GM12875 (cell line): ENCODE results near the gene SPRED2.

ENCODE experiments used
- H3K4me3 ChIP-seq: one replicate; pipeline ENCODE4 v1.5.1; 2011; ENCODE audit warnings: low read depth, low read length, control low read depth
- TF ChIP-seq, protein P1 (sequence below): IDR thresholded peaks from 2 replicates; pipeline ENCODE4 v1.5.1; 2011; ENCODE audit warnings: low read depth, mild to moderate bottlenecking, control low read depth, inconsistent platforms, low read length, moderate library complexity, borderline replicate concordance; ENCODE audit not compliant: insufficient read depth

The SPRED2 gene

DNA sequence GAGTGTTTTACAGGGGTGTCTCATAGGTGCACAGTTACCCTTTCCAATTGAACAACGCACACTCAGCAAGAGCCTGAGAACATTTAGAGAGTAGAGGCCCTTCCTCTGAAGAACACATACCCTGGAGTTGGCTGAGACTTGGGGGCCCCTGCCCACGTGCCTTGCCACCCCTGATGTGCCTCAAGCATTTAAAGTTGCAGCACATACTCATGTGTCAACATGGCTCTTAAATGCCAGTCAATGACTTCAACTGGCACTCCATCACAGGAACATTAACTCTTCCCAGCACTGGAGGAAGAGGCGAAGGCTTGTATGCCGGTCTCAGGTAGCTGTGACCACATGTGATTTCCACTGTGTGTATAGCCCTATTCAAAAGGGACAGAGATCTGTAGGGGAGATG lies 57.4 kb downstream of the SPRED2 start:
- H3K4me3 ChIP-seq = no peak overlapping the region
- TF ChIP-seq, protein P1, sequence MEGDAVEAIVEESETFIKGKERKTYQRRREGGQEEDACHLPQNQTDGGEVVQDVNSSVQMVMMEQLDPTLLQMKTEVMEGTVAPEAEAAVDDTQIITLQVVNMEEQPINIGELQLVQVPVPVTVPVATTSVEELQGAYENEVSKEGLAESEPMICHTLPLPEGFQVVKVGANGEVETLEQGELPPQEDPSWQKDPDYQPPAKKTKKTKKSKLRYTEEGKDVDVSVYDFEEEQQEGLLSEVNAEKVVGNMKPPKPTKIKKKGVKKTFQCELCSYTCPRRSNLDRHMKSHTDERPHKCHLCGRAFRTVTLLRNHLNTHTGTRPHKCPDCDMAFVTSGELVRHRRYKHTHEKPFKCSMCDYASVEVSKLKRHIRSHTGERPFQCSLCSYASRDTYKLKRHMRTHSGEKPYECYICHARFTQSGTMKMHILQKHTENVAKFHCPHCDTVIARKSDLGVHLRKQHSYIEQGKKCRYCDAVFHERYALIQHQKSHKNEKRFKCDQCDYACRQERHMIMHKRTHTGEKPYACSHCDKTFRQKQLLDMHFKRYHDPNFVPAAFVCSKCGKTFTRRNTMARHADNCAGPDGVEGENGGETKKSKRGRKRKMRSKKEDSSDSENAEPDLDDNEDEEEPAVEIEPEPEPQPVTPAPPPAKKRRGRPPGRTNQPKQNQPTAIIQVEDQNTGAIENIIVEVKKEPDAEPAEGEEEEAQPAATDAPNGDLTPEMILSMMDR = no peak

- TF ChIP-seq, protein P1 = no peak
- H3K4me3 ChIP-seq = no peak overlapping the region
These were observed 57.8 kb downstream of the SPRED2 start for GRCh38 chr2:65374575-65374974.

DNA sequence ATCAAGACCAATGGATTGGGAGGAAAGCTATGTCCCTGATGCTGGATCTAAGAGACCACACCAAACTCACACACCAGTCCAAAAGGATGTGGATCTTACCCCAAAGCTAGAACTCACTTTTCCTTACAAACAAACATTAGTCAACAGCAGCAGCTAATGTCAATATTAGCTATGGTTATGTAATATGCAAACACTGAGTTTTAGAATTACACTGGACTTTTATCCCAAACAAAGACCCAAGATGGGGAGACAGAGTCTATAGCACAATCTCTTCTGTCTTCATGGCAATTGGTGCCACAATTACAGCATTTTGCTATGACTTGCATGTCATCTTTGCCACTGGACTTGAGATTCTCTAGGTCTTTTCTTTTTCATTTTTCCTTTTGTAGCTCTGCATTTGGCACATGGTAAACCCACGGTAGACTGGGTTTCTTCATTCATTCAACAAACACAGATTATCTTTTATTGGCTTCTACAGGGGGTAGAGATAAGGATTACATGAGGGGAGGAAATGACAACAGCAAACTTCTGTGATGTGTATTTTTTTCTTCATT lies 59.0 kb downstream of the SPRED2 start:
- H3K4me3 ChIP-seq = no peak overlapping the region
- TF ChIP-seq, protein P1 = no peak

DNA sequence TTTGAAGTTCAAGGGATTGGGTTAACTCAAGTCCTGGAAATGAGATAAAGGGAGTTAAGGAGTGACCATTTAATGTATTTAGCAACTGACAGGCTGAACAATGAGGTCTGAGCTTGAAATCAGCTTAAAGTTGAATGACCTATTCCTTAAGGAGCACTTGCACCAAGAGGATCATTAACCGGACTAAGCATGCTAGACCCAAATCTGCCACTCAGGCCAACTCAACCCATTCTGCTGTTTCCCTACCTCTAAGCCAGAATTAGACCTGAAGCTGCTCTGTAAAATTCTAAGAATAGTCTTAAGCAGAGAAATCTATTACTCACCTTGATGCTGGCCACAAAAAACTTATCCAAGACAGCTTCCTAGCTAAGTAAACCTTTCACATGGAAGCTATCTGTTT lies 59.8 kb downstream of the SPRED2 start:
- H3K4me3 ChIP-seq = no peak overlapping the region
- TF ChIP-seq, protein P1 = no peak

- TF ChIP-seq, protein P1 = no peak
- no peak overlapping the region for H3K4me3 ChIP-seq
These were observed 61.3 kb downstream of the SPRED2 start for GRCh38 chr2:65371074-65371434.

GRCh38 chr2:65370387-65371073 lies 61.9 kb downstream of the SPRED2 start:
- H3K4me3 ChIP-seq = no peak overlapping the region
- TF ChIP-seq, protein P1 = no peak

- TF ChIP-seq, protein P1 = no peak
- no peak overlapping the region for H3K4me3 ChIP-seq
These were observed 62.4 kb downstream of the SPRED2 start for GRCh38 chr2:65369980-65370379.
